Colon (tissue), 2 donors: ENCODE results near the gene TPSB2.

Source experiments
- FAIRE-seq: peaks from 2 replicates; lab custom pipeline; 2012; peaks lifted over from hg19 to GRCh38; lab: Jason Lieb, UNC
- donor health status: control.
- donor health status: control.

The TPSB2 gene

DNA sequence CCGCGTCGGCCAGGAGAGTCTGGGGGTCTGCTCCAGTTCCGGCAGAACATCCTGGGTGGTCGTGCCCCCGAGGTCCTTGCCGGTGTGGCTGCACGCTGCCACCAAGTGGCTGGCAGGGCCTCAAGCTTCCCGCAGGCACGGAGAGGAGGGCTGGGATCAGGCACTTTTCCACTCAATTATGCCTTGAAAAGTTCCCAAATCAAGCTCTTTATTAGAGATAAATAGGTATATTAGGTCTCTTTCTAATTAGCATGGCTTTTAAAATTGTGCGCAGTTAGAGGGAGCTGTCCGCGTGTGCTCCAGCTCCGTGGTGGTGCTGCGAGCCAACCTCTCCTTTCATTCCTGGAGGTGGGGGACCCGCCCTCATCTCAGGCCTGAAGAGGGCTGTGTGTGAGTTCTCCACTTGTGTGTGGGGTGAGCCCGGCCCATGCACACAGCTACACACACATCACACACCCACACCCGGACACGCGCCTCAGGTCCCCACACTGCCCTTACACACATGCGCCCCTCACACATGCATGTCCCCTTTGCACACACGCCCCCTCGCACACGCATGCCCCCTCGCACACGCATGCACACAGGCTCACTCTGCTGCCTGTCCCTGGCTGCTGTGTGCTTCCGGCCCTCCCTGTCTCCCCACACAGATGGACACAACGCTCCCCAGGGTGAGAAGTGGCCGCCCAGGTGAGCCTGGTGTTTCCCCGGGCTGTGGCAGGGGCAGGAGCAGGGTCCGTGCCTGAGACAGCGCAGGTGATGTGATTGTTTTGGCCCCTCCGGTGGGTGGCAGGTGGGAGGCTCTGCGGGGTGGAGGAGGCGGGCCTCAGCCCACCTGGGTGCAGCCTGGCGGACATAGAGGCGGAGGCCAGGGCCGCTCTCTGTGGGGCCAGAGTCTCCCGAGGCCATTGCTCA is 48.3 kb downstream of the TPSB2 start:
- FAIRE-seq = no peak

GRCh38 chr16:1180549-1181403 is 49.2 kb downstream of the TPSB2 start:
- no peak for FAIRE-seq
